Measurements from ENCODE around the gene LRRC36.
"Not testable (repeated sequence)": the region's sequence is repeated elsewhere in the genome, so short reads cannot be mapped to it uniquely, and the experiment has no call there.

Gene LRRC36

GRCh38 chr16:67372664-67373063, 46.0 kb downstream of the LRRC36 start:
- no peak overlapping the region for H2AFZ ChIP-seq (ENCODE audit: low read depth, low read length)
- H3K27me3 ChIP-seq (ENCODE audit: insufficient read depth, low read length): peaks cover 13% of the 10 kb centered on the region
- no peaks in the 10 kb centered on the region for H3K4me1 ChIP-seq (ENCODE audit: insufficient read depth, low read length)
- no peaks in the 10 kb centered on the region for H3K9me3 ChIP-seq (ENCODE audit: low read length)
- H3K36me3 ChIP-seq (ENCODE audit: insufficient read depth, low read length): no peaks in the 10 kb centered on the region
- H3K4me3 ChIP-seq (ENCODE audit: low read length): no peak overlapping the region

- not testable (repeated sequence) for H3K4me3 ChIP-seq (ENCODE audit: low read length); H3K36me3 ChIP-seq (ENCODE audit: insufficient read depth, low read length); H2AFZ ChIP-seq (ENCODE audit: low read depth, low read length); H3K4me1 ChIP-seq (ENCODE audit: insufficient read depth, low read length); H3K9me3 ChIP-seq (ENCODE audit: low read length); H3K27me3 ChIP-seq (ENCODE audit: insufficient read depth, low read length)
These were observed 49.4 kb downstream of the LRRC36 start for GRCh38 chr16:67376012-67376411.

- Histone ChIP-seq H2AFZ (ENCODE audit: low read depth, low read length) (no peak overlapping the region), H3K4me3 (ENCODE audit: low read length) (no peak overlapping the region), H3K9me3 (ENCODE audit: low read length) (no peaks in the 10 kb centered on the region), H3K36me3 (ENCODE audit: insufficient read depth, low read length) (no peaks in the 10 kb centered on the region), H3K27me3 (ENCODE audit: insufficient read depth, low read length) (peaks cover 10% of the 10 kb centered on the region), H3K4me1 (ENCODE audit: insufficient read depth, low read length) (no peaks in the 10 kb centered on the region)
These were observed 52.0 kb downstream of the LRRC36 start for GRCh38 chr16:67378642-67379041.

GRCh38 chr16:67383284-67383683, 56.7 kb downstream of the LRRC36 start:
- Histone ChIP-seq H2AFZ (ENCODE audit: low read depth, low read length) (no peak overlapping the region), H3K36me3 (ENCODE audit: insufficient read depth, low read length) (no peaks in the 10 kb centered on the region), H3K4me1 (ENCODE audit: insufficient read depth, low read length) (no peaks in the 10 kb centered on the region), H3K9me3 (ENCODE audit: low read length) (no peaks in the 10 kb centered on the region), H3K4me3 (ENCODE audit: low read length) (no peak overlapping the region), H3K27me3 (ENCODE audit: insufficient read depth, low read length) (peaks cover 6% of the 10 kb centered on the region)

GRCh38 chr16:67384778-67385510, 58.3 kb downstream of the LRRC36 start:
- peaks cover 5% of the 10 kb centered on the region for H3K27me3 ChIP-seq (ENCODE audit: insufficient read depth, low read length)
- H3K4me1 ChIP-seq (ENCODE audit: insufficient read depth, low read length): no peaks in the 10 kb centered on the region
- H2AFZ ChIP-seq (ENCODE audit: low read depth, low read length): no peak overlapping the region
- H3K36me3 ChIP-seq (ENCODE audit: insufficient read depth, low read length): no peaks in the 10 kb centered on the region
- H3K9me3 ChIP-seq (ENCODE audit: low read length): no peaks in the 10 kb centered on the region
- H3K4me3 ChIP-seq (ENCODE audit: low read length): no peak overlapping the region

- Histone ChIP-seq H3K4me3 (ENCODE audit: low read length) (no peak overlapping the region), H3K4me1 (ENCODE audit: insufficient read depth, low read length) (peaks cover 12% of the 10 kb centered on the region), H2AFZ (ENCODE audit: low read depth, low read length) (no peak overlapping the region), H3K9me3 (ENCODE audit: low read length) (no peaks in the 10 kb centered on the region), H3K36me3 (ENCODE audit: insufficient read depth, low read length) (no peaks in the 10 kb centered on the region), H3K27me3 (ENCODE audit: insufficient read depth, low read length) (peaks cover 3% of the 10 kb centered on the region)
These were observed 60.3 kb downstream of the LRRC36 start for GRCh38 chr16:67386861-67387455.

- Histone ChIP-seq H3K36me3 (ENCODE audit: insufficient read depth, low read length) (no peaks in the 10 kb centered on the region), H3K4me1 (ENCODE audit: insufficient read depth, low read length) (peaks cover 18% of the 10 kb centered on the region), H3K9me3 (ENCODE audit: low read length) (no peaks in the 10 kb centered on the region), H3K4me3 (ENCODE audit: low read length) (no peak overlapping the region), H2AFZ (ENCODE audit: low read depth, low read length) (no peak overlapping the region), H3K27me3 (ENCODE audit: insufficient read depth, low read length) (peaks cover 3% of the 10 kb centered on the region)
These were observed 61.0 kb downstream of the LRRC36 start for GRCh38 chr16:67387479-67388079.

GRCh38 chr16:67388191-67388590, 61.6 kb downstream of the LRRC36 start:
- no peak overlapping the region for H2AFZ ChIP-seq (ENCODE audit: low read depth, low read length)
- H3K27me3 ChIP-seq (ENCODE audit: insufficient read depth, low read length): peaks cover 3% of the 10 kb centered on the region
- H3K36me3 ChIP-seq (ENCODE audit: insufficient read depth, low read length): no peaks in the 10 kb centered on the region
- H3K4me3 ChIP-seq (ENCODE audit: low read length): no peak overlapping the region
- H3K4me1 ChIP-seq (ENCODE audit: insufficient read depth, low read length): peaks cover 24% of the 10 kb centered on the region
- no peaks in the 10 kb centered on the region for H3K9me3 ChIP-seq (ENCODE audit: low read length)

- Histone ChIP-seq H3K4me1 (ENCODE audit: insufficient read depth, low read length) (peaks cover 26% of the 10 kb centered on the region), H3K36me3 (ENCODE audit: insufficient read depth, low read length) (no peaks in the 10 kb centered on the region), H3K27me3 (ENCODE audit: insufficient read depth, low read length) (peaks cover 3% of the 10 kb centered on the region), H2AFZ (ENCODE audit: low read depth, low read length) (no peak overlapping the region), H3K9me3 (ENCODE audit: low read length) (no peaks in the 10 kb centered on the region), H3K4me3 (ENCODE audit: low read length) (no peak overlapping the region)
These were observed 62.0 kb downstream of the LRRC36 start for GRCh38 chr16:67388591-67388990.

- Histone ChIP-seq H3K36me3 (ENCODE audit: insufficient read depth, low read length) (no peaks in the 10 kb centered on the region), H3K4me1 (ENCODE audit: insufficient read depth, low read length) (peaks cover 34% of the 10 kb centered on the region), H3K4me3 (ENCODE audit: low read length) (no peak overlapping the region), H3K27me3 (ENCODE audit: insufficient read depth, low read length) (peaks cover 3% of the 10 kb centered on the region), H2AFZ (ENCODE audit: low read depth, low read length) (no peak overlapping the region), H3K9me3 (ENCODE audit: low read length) (no peaks in the 10 kb centered on the region)
These were observed 63.5 kb downstream of the LRRC36 start for GRCh38 chr16:67389911-67390815.

- no peaks in the 10 kb centered on the region for H3K9me3 ChIP-seq (ENCODE audit: low read length)
- H3K36me3 ChIP-seq (ENCODE audit: insufficient read depth, low read length): no peaks in the 10 kb centered on the region
- H3K4me3 ChIP-seq (ENCODE audit: low read length): no peak overlapping the region
- peaks cover 40% of the 10 kb centered on the region for H3K4me1 ChIP-seq (ENCODE audit: insufficient read depth, low read length)
- no peaks in the 10 kb centered on the region for H3K27me3 ChIP-seq (ENCODE audit: insufficient read depth, low read length)
- no peak overlapping the region for H2AFZ ChIP-seq (ENCODE audit: low read depth, low read length)
These were observed 64.3 kb downstream of the LRRC36 start for GRCh38 chr16:67390816-67391423.

GRCh38 chr16:67391424-67392300, 65.0 kb downstream of the LRRC36 start:
- Histone ChIP-seq H3K27me3 (ENCODE audit: insufficient read depth, low read length) (no peaks in the 10 kb centered on the region), H3K36me3 (ENCODE audit: insufficient read depth, low read length) (no peaks in the 10 kb centered on the region), H3K4me1 (ENCODE audit: insufficient read depth, low read length) (peaks cover 47% of the 10 kb centered on the region), H2AFZ (ENCODE audit: low read depth, low read length) (no peak overlapping the region), H3K4me3 (ENCODE audit: low read length) (no peak overlapping the region), H3K9me3 (ENCODE audit: low read length) (no peaks in the 10 kb centered on the region)
